ENCODE results near the gene IRS2. TPM values are rescaled to one million over a fixed set of nuclear protein-coding genes. Genes with fewer than 3 reads are reported as not detected.

Gene IRS2
- total RNA-seq, 6 experiments from 2014 or later = 8.8 to 26.0 (median 17.5) TPM

DNA sequence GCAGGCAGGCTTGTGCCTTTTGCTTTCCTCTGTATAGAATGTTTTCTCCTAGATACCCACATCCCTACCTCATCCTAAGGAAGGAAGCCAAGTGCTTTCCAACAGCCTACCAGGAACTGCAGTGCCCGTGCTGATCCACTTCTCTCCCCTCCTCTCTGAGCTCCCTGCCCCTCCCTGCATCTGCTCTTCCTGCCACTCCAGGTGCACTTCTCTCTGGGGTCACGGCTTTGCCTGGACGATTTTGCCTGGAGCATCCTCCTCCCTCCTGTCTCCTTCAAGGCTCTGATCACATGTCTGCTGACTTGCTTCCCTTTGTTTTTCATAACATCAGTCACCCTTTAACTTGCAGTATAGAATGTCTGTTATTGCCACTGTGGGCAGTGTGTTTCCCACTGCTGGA is 34.7 kb upstream of the IRS2 start:
- TF ChIP-seq, protein P1, sequence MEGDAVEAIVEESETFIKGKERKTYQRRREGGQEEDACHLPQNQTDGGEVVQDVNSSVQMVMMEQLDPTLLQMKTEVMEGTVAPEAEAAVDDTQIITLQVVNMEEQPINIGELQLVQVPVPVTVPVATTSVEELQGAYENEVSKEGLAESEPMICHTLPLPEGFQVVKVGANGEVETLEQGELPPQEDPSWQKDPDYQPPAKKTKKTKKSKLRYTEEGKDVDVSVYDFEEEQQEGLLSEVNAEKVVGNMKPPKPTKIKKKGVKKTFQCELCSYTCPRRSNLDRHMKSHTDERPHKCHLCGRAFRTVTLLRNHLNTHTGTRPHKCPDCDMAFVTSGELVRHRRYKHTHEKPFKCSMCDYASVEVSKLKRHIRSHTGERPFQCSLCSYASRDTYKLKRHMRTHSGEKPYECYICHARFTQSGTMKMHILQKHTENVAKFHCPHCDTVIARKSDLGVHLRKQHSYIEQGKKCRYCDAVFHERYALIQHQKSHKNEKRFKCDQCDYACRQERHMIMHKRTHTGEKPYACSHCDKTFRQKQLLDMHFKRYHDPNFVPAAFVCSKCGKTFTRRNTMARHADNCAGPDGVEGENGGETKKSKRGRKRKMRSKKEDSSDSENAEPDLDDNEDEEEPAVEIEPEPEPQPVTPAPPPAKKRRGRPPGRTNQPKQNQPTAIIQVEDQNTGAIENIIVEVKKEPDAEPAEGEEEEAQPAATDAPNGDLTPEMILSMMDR (IDR thresholded peaks at IDR 0.05) = no peak
- no peak for TF ChIP-seq POLR2A (IDR thresholded peaks at IDR 0.05)
- Histone ChIP-seq H3K36me3 (no peaks in the 10 kb centered on the region), H3K9me3 (no peaks in the 10 kb centered on the region), H3K4me3 (no peak overlapping the region), H3K27ac (no peak overlapping the region), H3K27me3 (no peaks in the 10 kb centered on the region), H3K4me1 (peaks cover 0 to 11% (median 3%) of the 10 kb centered on the region in 4 donors)
- intact Hi-C loops (cut with DNase I) = no loop called here
- no peak for ATAC-seq
- WGBS (ENCODE audit: insufficient coverage, low coverage, low lambda C conversion rate, missing lambda C conversion rate) = 32% methylated on average over 3 of the region's 3 CpGs
- DNase-seq = no peak

DNA sequence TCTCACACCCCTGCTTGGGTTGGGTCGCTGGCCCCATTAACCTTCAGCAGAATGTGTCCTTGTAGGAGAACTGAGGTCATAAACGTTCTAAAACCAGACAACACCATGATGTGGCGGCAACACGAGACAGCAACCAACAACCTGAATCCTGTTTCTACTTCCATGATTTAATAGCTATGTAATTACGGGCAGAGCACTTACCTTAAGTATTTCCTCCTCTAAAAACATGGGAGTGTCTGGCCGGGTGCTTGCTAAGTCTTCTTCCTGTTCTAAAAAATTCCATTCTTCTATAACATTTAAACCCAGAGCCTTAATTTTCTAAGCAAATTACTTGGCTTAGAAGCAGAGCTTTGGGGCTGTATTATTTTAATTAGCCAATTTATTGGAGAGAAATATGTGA is 33.5 kb upstream of the IRS2 start:
- no peak for DNase-seq
- intact Hi-C loops (cut with DNase I) = no loop called here
- no peak overlapping the region for H3K27ac ChIP-seq
- H3K9me3 ChIP-seq = no peaks in the 10 kb centered on the region
- 71% methylated on average over 6 of the region's 6 CpGs for WGBS (ENCODE audit: insufficient coverage, low coverage, low lambda C conversion rate, missing lambda C conversion rate)
- peaks cover 0 to 16% (median 5%) of the 10 kb centered on the region in 4 donors for H3K4me1 ChIP-seq
- TF ChIP-seq, protein P1 (IDR thresholded peaks at IDR 0.05) = no peak
- no peak for TF ChIP-seq POLR2A (IDR thresholded peaks at IDR 0.05)
- no peak for ATAC-seq
- H3K27me3 ChIP-seq = no peaks in the 10 kb centered on the region
- no peak overlapping the region for H3K4me3 ChIP-seq
- H3K36me3 ChIP-seq = no peaks in the 10 kb centered on the region

DNA sequence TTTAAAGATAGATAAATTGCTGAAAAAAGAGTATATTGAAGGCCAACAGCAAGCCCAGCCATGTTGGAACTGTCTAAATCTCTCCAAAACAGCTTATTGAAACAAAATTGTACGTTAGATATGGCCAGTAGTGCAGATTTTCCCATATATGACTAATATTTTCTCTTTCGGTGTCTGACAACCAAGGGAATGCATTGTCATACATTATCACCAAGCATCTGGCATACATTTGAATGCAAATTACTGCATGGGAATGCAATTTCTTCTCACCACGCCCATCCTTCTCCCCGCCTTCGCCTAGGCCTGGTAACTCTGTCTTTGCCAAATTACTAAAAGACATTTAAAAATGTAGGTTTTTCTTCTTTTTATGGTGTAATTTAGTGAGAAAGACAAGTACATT is 32.5 kb upstream of the IRS2 start:
- no peak overlapping the region for H3K4me3 ChIP-seq
- no peaks in the 10 kb centered on the region for H3K9me3 ChIP-seq
- no peak for DNase-seq
- no peak for ATAC-seq
- intact Hi-C loops (cut with DNase I) = no loop called here
- H3K27me3 ChIP-seq = no peaks in the 10 kb centered on the region
- H3K27ac ChIP-seq = no peak overlapping the region
- 85% methylated on average over 5 of the region's 5 CpGs for WGBS (ENCODE audit: insufficient coverage, low coverage, low lambda C conversion rate, missing lambda C conversion rate)
- peaks cover 0 to 16% (median 5%) of the 10 kb centered on the region in 4 donors for H3K4me1 ChIP-seq
- H3K36me3 ChIP-seq = no peaks in the 10 kb centered on the region
- TF ChIP-seq, protein P1 (IDR thresholded peaks at IDR 0.05) = no peak
- no peak for TF ChIP-seq POLR2A (IDR thresholded peaks at IDR 0.05)

DNA sequence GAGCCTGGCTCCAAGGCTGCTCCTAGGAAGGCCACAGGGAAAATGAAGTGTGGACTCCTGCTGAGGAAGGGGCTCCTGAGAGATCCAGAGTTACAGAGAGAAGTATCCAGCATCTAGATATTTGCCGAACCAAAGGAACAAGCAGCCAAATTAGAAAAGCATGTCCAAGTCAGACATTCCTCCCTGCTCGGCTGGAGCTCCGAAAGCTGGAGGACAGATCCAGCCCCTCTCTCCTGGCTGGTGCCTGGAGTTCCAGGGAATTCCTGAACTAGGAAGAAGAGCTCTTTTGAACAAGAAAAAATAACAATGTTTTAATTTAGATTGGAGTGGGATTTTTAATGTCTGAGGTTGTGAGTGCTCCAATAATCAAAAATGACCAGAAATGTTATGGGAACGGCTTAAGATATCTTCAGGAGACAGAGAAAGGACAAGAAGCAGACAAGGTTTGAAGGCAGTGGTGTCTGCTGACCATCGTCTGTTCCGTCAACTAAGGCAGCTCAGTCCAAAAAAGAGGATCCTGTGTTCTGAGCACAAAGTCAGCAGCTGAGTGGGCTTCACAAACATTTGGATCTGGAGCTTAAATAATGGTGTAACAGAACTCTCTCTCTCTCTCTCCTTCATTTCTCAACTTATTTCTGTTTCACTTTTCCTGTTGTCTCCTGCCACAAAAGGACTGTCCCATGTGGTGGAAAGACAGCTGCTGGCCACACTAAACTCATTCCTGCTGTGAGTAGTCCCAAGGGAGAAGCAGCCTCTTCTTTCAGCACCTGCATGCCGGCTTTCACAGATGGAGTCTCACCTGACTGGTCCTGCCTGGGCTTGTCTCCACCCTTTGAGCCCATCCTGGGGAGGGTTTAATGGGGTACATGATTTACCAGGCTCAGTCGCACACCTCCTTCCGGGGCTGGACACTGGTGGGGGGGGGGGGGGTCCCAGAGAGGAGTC is 31.5 kb upstream of the IRS2 start:
- no peaks in the 10 kb centered on the region for H3K27me3 ChIP-seq
- H3K4me1 ChIP-seq = peaks cover 0 to 16% (median 5%) of the 10 kb centered on the region in 4 donors
- ATAC-seq (no peak), DNase-seq (no peak)
- no peak for TF ChIP-seq POLR2A (IDR thresholded peaks at IDR 0.05)
- TF ChIP-seq, protein P1 (IDR thresholded peaks at IDR 0.05) = no peak
- no peaks in the 10 kb centered on the region for H3K9me3 ChIP-seq
- H3K4me3 ChIP-seq = no peak overlapping the region
- WGBS (ENCODE audit: insufficient coverage, low coverage, low lambda C conversion rate, missing lambda C conversion rate) = 81% methylated on average over 8 of the region's 9 CpGs
- no peak overlapping the region for H3K27ac ChIP-seq
- no peaks in the 10 kb centered on the region for H3K36me3 ChIP-seq
- intact Hi-C loops (cut with DNase I) = no loop called here
